Muscle of back (tissue), 13 donors: ENCODE measurements around the gene IL1R2. TPM values are rescaled to one million over a fixed set of nuclear protein-coding genes. Genes with fewer than 3 reads are reported as not detected.

Experiments
- DNase-seq, 3 donors: peaks; one replicate each; pipeline versions ENCODE4 v3.0.0 to v3.0.0-alpha.2; 2013
- long read RNA-seq, 9 donors: transcript quantifications; one replicate each; lab custom pipeline, GENCODE V29; 2026
- polyA plus RNA-seq, 10 donors: library from polyadenylated mRNA; unstranded; fragments of 120-200 nt; gene quantifications; one replicate each; pipeline ENCODE4 v1.2.1, GENCODE V29; 2013; ENCODE audit not compliant: insufficient read length in 10 of 10

Gene IL1R2, protein sequence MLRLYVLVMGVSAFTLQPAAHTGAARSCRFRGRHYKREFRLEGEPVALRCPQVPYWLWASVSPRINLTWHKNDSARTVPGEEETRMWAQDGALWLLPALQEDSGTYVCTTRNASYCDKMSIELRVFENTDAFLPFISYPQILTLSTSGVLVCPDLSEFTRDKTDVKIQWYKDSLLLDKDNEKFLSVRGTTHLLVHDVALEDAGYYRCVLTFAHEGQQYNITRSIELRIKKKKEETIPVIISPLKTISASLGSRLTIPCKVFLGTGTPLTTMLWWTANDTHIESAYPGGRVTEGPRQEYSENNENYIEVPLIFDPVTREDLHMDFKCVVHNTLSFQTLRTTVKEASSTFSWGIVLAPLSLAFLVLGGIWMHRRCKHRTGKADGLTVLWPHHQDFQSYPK
- 1 to 10 TPM in 1 of 10 donors, under 1 TPM in 2, not detected in 7; 0.16 to 1.8 (median 0.98) TPM for polyA plus RNA-seq
- long read RNA-seq, donor 1 = 0 reads
- long read RNA-seq, donor 2 = 0 reads
- long read RNA-seq, donor 3 = 0 reads
- long read RNA-seq, donor 4 = 0 reads
- long read RNA-seq, donor 5 = 0 reads
- long read RNA-seq, donor 6 = 0 reads
- long read RNA-seq, donor 7 = 0 reads
- long read RNA-seq, donor 8 = 0 reads
- long read RNA-seq, donor 9 = 0 reads

- no peak for DNase-seq
These were observed at the start of gene IL1R2 for GRCh38 chr2:101991721-101992145. Gene IL1R2 (plus strand): TSS chr2:101991960. CDS start chr2:102008576, 16,616 bp downstream.

DNA sequence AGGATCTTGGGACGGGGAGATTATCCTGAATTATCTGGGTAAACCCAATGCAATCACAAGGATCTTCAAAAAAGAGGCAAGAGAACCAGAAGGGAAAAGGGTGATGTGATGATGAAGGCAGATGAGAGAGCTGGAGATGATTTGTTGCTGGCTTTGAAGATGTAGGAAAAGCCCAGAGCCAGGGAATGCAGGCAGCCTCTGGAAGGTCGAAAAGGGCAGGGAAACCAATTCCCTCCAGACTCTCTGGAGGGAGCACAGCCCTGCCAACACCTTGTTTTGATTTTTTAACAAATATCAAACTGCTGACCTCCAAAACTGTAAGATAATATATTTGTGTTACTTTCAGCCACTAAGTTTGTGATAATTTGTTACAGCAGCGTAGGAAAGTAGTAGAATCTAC is 48.9 kb upstream of the IL1R2 start:
- DNase-seq = no peak

GRCh38 chr2:101946372-101947039 is 45.3 kb upstream of the IL1R2 start:
- DNase-seq = peak in 1 of 3 donors; percentile 16

DNA sequence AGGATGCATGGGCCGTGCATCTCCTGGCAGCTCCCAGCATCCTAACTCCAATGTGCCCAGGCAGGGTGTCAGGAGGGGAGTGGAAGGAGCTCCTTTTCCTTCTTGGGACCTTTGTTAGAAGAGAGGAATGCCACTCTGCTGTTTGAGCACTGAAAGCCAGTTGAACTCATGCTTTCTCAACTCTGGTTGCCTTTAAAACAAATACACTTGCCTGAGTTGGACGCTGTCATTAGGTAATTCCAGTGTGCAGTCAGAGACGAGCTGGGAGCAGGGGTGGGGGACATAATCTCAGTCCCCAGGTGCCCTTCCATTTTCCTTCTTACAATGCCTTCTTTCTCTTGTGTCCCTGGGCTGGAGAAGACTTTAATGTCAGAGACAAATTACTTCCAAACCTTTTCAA is 44.4 kb upstream of the IL1R2 start:
- DNase-seq = no peak

DNA sequence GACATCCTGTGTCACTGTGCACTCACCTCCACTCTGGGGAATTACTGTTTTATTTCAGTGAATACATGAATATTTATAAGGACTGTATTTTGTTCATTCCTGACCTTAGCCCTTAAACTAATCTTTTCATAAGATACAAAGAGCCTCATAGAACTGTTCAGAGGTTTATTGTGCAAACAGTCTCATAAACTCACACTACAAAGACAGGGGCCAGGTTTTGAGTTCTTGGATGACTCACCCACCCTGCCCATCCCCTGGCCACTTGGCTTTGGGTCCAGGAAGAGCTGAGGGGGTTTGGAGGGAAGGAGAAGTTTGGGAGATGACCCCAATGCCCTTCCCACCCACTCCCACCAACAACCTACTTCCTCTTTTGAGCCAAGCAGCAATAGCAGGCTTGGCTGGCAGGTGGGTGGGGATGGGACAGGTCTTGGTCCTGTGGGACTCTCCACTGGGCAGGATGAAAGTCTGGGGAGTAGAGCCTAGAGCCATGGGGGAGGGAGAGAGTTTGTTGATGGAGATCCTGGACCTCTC is 43.1 kb upstream of the IL1R2 start:
- DNase-seq = no peak

- no peak for DNase-seq
These were observed 42.5 kb upstream of the IL1R2 start for GRCh38 chr2:101949304-101949703.

DNA sequence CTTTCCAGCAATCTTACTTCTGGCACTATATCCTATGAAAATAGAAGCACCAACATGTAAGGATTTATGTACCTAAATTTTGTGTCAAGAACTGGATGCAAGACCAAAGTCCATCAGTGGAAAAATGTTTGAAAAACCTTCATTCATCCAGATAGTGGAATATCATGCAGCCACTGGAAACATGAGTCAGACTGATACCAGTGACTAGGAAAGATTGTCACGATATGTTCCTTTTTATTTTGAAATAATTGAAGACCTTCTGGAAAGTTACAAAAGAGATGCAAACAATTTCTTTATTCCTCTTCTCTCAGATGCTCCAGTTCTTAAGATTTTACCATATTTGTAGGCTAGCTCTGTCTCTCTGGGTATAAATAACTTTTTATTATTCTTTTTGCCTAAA is 40.5 kb upstream of the IL1R2 start:
- no peak for DNase-seq

GRCh38 chr2:101952551-101952950 is 39.2 kb upstream of the IL1R2 start:
- DNase-seq = no peak

DNA sequence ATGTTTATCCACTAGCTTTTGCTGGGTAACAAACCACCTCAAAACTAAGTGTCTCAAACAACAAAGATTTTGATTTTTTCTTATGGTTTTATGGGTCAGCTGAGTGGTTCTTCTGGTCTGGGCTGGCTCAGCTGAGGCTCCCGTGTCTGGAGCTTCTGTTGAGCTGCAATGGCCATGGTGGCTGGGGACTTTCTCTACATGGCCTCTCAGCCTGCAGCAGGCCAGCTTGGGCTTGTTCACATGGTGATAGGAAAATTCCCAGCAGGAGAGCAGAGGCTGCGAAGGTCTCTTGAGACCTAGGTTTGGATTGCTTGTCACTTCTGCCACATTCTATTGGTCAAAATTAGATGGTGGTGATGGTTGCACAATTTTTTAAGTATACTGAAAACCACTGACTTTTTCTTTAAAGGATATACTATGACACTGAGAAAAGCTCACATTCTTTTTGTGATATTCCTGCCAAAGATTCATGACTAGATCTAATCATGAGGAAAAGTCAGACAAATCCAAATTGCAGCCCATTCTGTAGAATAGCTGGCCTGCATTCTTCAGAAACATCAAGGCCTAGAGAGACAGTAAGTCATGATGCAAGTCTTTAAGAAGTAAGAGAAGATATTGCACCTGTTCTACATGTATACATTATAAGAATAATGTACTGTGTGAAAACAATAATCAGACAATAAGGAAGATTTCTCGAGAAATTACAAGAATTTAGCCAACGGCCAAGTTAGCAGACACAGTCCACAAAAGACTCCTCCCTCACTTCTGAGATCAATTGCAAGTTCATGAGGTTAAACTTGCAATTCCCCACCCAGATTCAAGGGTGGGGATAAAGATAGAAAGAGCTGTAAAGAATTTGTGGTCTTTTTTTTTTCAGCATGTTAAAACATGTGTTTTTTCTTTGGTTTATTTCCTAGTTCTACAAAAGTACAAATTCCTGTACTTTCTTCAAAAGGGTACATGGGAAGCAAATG is 35.0 kb upstream of the IL1R2 start:
- no peak for DNase-seq

GRCh38 chr2:101958061-101958460 is 33.7 kb upstream of the IL1R2 start:
- no peak for DNase-seq

DNA sequence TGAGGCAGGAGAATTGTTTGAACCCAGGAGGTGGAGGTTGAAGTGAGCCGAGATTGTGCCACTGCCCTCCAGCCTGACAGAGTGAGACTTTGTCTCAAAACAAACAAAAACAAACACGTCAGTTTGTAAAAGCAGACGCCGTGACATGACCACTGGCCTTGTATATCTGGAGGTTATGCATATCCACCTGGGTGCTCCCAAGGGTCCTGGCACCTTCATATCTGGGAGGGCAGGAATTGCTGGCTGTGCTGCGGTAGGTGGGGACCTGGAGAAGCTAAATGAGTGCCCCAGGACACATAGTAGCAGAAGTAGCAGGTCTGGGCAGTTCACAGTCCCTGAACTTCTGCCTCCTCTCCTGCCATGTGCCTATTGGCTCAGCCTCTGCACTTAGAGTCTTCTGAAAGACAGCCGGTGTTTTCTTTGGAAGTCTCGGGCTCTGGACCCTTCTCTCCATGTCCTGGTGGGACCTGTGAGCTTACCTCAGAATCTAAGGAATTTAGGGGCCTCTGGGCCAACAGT is 30.9 kb upstream of the IL1R2 start:
- no peak for DNase-seq

DNA sequence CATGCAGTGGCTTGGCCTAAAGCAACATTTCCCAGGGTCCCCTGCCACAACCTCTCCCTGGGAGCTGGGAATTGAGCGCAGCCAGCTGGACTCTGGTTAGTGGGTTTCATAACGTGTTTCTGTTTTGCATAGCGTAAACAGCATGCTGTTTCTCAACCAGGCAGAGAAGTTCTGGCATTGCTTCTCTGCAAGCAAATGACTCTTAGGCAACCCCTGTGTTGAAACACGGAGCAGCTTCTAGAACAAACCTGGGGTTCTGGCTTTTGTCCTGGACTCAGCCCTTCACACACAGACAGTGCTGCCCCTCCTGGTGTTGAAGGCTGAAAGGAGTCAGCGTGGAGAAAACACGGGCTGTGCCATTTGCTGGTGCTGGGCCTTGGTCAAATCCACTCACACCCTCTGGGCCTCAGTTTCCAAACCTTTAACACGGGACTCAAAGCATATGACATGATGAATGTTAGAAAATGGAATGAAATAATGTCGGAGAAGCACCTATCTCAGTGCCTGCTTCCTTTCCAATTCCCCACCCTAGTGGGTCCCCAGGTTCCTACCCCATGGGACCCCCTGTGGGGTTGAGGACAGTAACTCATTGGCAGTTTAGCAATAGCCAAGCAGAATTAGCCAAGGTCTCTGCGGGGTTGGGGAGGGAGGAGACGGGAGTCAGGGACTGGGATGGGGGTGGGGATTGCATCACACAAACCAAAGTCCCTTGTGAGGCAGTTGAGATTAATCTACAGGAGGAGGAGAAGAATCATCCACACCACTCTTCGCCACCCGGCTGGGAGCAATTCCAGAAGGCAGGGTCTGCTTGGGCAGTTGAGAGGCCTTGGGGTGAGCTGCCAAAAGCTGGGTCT is 30.2 kb upstream of the IL1R2 start:
- peak; percentile 69 to 88 (median 78) for DNase-seq

- DNase-seq = no peak
These were observed 29.5 kb upstream of the IL1R2 start for GRCh38 chr2:101962309-101962708.

- DNase-seq = no peak
These were observed 28.6 kb upstream of the IL1R2 start for GRCh38 chr2:101963198-101963597.

GRCh38 chr2:101967826-101968513 is 23.8 kb upstream of the IL1R2 start:
- DNase-seq = no peak

DNA sequence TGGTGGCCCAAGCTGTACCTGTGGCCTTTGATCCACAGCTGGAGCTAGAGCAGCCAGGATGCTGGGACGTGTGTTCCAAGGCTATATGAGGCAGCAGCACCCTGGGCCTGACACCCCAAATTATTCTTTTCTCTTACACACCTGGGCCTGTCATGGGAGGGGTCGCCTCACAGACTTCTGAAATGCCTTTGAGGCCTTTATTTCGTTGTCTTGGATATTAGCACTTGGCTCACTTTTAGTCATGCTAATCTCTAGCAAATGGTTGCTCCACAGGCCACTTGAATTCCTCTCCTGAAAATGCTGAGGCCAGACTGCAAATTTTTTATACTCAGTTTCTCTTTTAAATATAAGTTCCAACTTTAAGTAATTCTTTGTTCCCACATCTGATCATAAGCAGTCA is 22.0 kb upstream of the IL1R2 start:
- no peak for DNase-seq

DNA sequence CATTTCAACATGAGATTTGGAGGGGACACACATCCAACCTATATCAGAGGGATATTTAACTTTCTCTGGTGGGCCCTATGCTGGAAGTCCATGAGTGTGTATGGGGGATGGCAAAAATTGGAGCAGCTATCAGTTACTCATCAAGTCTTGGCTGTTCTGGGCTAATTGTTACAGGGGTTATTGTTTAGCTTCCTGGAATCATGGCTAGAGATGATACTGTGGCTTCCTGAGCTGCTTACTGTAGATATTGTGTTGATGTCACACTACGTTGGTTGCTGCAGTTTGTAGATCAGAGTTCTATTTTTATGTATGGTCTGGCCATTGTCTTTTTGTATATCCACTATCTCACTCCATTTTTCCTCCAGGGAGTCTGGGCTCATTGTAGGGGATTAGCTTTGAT is 20.9 kb upstream of the IL1R2 start:
- no peak for DNase-seq

GRCh38 chr2:101971836-101972235 is 19.9 kb upstream of the IL1R2 start:
- no peak for DNase-seq
